ENCODE data around the gene FAM13B. TPM values are rescaled to one million over a fixed set of nuclear protein-coding genes. Genes with fewer than 3 reads are reported as not detected.
"Not testable (repeated sequence)": the region's sequence is repeated elsewhere in the genome, so short reads cannot be mapped to it uniquely, and the experiment has no call there.

The FAM13B gene
- total and polyA plus RNA-seq, 11 donors: 6.8 to 42.0 (median 25.3) TPM

- Histone ChIP-seq H3K9me3 (no peaks in the 10 kb centered on the region), H3K27ac (no peak overlapping the region), H3K4me3 (no peak overlapping the region), H3K36me3 (no peaks in the 10 kb centered on the region), H3K4me1 (peaks cover 0 to 6% (median 0%) of the 10 kb centered on the region in 12 donors), H3K27me3 (peaks cover 0 to 6% (median 0%) of the 10 kb centered on the region in 9 donors)
- intact Hi-C loops (cut with DNase I): no loop called here
- ATAC-seq (no peak), DNase-seq (no peak)
- WGBS, 4 donors: 78 to 86% (median 79%) methylated on average over 3 of the region's 3 CpGs
- TF ChIP-seq, protein P1, sequence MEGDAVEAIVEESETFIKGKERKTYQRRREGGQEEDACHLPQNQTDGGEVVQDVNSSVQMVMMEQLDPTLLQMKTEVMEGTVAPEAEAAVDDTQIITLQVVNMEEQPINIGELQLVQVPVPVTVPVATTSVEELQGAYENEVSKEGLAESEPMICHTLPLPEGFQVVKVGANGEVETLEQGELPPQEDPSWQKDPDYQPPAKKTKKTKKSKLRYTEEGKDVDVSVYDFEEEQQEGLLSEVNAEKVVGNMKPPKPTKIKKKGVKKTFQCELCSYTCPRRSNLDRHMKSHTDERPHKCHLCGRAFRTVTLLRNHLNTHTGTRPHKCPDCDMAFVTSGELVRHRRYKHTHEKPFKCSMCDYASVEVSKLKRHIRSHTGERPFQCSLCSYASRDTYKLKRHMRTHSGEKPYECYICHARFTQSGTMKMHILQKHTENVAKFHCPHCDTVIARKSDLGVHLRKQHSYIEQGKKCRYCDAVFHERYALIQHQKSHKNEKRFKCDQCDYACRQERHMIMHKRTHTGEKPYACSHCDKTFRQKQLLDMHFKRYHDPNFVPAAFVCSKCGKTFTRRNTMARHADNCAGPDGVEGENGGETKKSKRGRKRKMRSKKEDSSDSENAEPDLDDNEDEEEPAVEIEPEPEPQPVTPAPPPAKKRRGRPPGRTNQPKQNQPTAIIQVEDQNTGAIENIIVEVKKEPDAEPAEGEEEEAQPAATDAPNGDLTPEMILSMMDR (IDR thresholded peaks at IDR 0.05): no peak
- TF ChIP-seq POLR2A (IDR thresholded peaks at IDR 0.05): no peak
These were observed 20.7 kb upstream of the FAM13B start for GRCh38 chr5:138053554-138053953.

DNA sequence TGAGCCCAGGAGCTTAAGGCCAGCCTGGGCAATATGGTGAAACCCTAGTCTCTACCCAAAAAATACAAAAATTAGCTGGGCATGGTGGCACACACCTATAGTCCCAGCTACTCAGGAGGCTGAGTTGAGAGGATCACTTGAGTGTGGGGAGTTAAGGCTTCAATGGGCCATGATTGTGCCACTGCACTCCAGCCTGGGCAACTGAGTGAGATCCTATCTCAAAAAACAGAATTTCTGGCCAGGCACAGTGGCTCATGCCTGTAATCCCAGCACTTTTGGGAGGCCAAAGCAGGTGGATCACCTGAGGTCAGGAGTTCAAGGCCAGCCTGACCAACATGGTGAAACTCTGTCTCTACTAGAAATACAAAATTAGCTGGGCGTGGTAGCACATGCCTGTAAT is 19.8 kb upstream of the FAM13B start:
- H3K4me3 ChIP-seq; H3K27me3 ChIP-seq; H3K36me3 ChIP-seq; H3K4me1 ChIP-seq; intact Hi-C loops (cut with DNase I); ATAC-seq; DNase-seq; H3K9me3 ChIP-seq: not testable (repeated sequence)
- H3K27ac ChIP-seq: peak overlapping the region in 8 of 12 donors; percentile 19 to 77 (median 61)
- 92 to 100% (median 97%) methylated on average over 1 of the region's 1 CpG for WGBS, 4 donors

GRCh38 chr5:138051441-138052296 is 18.8 kb upstream of the FAM13B start:
- Histone ChIP-seq H3K27ac (peak overlapping the region; percentile 19 to 77 (median 59)), H3K4me3 (peak overlapping the region; percentile 6 to 51 (median 40)), H3K9me3 (no peaks in the 10 kb centered on the region), H3K27me3 (peaks cover 0 to 6% (median 0%) of the 10 kb centered on the region in 9 donors), H3K36me3 (no peaks in the 10 kb centered on the region), H3K4me1 (peaks cover 0 to 6% (median 0%) of the 10 kb centered on the region in 12 donors)
- intact Hi-C loops (cut with DNase I): no loop called here
- ATAC-seq (peak; percentile 90 to 96 (median 92)), DNase-seq (peak in 4 of 5 donors; percentile 43 to 72 (median 49))
- TF ChIP-seq, protein P1 (IDR thresholded peaks at IDR 0.05): no peak
- TF ChIP-seq POLR2A (IDR thresholded peaks at IDR 0.05): no peak
- 31 to 45% (median 36%) methylated on average over 9 of the region's 9 CpGs for WGBS, 4 donors

DNA sequence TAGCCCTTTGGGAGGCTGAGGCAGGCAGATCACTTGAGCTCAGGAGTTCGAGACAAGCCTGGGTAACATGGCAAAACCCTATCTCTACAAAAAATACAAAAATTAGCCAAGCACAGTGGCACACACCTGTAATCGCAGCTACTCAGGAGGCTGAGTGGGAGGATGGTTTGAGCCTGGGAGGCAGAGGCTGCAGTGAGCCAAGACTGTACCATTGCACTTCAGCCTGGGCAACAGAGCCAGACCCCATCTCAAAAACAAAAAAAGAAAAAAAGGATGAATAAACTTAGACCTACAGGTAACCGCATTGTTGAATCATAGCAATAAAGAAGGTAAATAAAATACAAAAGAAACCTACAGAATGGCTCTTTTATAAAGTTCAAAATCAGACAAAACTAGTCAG is 12.4 kb upstream of the FAM13B start:
- H3K4me3 ChIP-seq; H3K27me3 ChIP-seq; H3K4me1 ChIP-seq; intact Hi-C loops (cut with DNase I); H3K9me3 ChIP-seq; ATAC-seq; H3K27ac ChIP-seq; DNase-seq; H3K36me3 ChIP-seq: not testable (repeated sequence)
- WGBS, 4 donors: 93 to 97% (median 96%) methylated on average over 3 of the region's 3 CpGs

- Histone ChIP-seq H3K4me3 (no peak overlapping the region), H3K9me3 (no peaks in the 10 kb centered on the region), H3K36me3 (no peaks in the 10 kb centered on the region), H3K27me3 (no peaks in the 10 kb centered on the region), H3K27ac (no peak overlapping the region), H3K4me1 (peaks cover 0 to 16% (median 4%) of the 10 kb centered on the region in 12 donors)
- ATAC-seq (no peak), DNase-seq (no peak)
- TF ChIP-seq POLR2A (IDR thresholded peaks at IDR 0.05): no peak
- TF ChIP-seq, protein P1 (IDR thresholded peaks at IDR 0.05): no peak
- intact Hi-C loops (cut with DNase I): loop anchor here in 7 of 10 donors (5.0 to 10.0 kb wide), 8 partner anchors 33 to 404 kb away; partner anchors contain the start of genes NME5 (in 2 of the 7) and HNRNPA0 (in 1 of the 7)
- WGBS, 4 donors: 88 to 97% (median 95%) methylated on average over 1 of the region's 1 CpG
These were observed 5.9 kb upstream of the FAM13B start for GRCh38 chr5:138038826-138039225.
